Measurements from ENCODE around the gene PCDHB7. TPM values are rescaled to one million over a fixed set of nuclear protein-coding genes. Genes with fewer than 3 reads are reported as not detected.
"Not testable (repeated sequence)": the region's sequence is repeated elsewhere in the genome, so short reads cannot be mapped to it uniquely, and the experiment has no call there.

The PCDHB7 gene
- polyA plus RNA-seq, 4 donors, result 4.5 to 7.1 (median 5.0) TPM

DNA sequence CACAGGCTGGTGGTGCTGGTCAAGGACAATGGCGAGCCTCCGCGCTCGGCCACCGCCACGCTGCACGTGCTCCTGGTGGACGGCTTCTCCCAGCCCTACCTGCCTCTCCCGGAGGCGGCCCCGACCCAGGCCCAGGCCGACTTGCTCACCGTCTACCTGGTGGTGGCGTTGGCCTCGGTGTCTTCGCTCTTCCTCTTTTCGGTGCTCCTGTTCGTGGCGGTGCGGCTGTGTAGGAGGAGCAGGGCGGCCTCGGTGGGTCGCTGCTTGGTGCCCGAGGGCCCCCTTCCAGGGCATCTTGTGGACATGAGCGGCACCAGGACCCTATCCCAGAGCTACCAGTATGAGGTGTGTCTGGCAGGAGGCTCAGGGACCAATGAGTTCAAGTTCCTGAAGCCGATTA, 43.6 kb downstream of the PCDHB7 start:
- DNase-seq (ENCODE audit: low read depth in 4 of 4, low spot score in 2 of 4), result not testable (repeated sequence)

DNA sequence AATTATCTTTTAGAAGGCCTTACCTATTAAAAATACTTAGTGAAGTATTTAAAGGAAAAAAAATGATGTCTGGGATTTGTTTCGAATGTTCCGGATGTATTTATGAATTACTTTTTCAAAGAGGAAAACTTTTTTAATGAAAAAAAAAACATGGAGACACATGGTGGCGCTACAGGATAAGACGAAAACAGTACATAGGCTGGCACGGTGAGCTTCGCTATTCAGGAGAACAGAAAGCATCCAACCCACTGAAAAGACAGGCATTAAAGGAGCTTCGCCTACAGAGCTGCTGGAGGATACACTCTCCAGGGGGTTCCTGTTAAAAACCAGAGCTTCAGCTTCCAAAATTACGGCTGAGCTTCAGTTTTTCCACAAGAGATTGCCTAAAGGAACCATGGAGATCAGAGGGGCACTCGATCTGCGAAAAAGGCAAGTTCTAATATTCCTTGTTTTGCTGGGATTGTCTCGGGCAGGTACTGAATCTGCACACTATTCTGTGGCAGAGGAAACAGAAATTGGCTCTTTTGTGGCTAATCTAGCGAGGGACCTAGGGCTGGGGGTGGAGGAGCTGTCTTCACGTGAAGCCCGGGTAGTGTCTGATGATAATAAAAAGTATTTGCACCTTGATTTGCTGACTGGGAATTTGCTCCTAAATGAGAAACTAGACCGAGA, 50.8 kb downstream of the PCDHB7 start, which contains the start of gene PCDHB14:
TSS of gene PCDHB14 (plus strand) at position 232 of the 672 bp plus-strand sequence. CDS start at position 395, 163 bp downstream.
- no peak for DNase-seq (ENCODE audit: low read depth in 4 of 4, low spot score in 2 of 4)

DNA sequence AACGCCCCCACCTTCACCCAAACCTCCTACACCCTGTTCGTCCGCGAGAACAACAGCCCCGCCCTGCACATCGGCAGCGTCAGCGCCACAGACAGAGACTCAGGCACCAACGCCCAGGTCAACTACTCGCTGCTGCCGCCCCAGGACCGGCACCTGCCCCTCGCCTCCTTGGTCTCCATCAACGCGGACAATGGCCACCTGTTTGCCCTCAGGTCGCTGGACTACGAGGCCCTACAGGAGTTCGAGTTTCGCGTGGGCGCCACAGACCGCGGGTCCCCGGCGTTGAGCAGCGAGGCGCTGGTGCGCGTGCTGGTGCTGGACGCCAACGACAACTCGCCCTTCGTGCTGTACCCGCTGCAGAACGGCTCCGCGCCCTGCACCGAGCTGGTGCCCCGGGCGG, 52.4 kb downstream of the PCDHB7 start:
- DNase-seq (ENCODE audit: low read depth in 4 of 4, low spot score in 2 of 4), result not testable (repeated sequence)

DNA sequence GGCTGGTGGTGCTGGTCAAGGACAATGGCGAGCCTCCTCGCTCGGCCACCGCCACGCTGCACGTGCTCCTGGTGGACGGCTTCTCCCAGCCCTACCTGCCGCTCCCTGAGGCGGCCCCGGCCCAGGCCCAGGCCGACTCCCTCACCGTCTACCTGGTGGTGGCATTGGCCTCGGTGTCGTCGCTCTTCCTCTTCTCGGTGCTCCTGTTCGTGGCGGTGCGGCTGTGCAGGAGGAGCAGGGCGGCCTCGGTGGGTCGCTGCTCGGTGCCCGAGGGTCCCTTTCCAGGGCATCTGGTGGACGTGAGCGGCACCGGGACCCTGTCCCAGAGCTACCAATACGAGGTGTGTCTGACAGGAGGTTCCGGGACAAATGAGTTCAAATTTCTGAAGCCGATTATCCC, 53.0 kb downstream of the PCDHB7 start:
- not testable (repeated sequence) for DNase-seq (ENCODE audit: low read depth in 4 of 4, low spot score in 2 of 4)

Other genes starting within 250 kb of the PCDHB7 start
- under 1 TPM; 0.03 to 0.17 (median 0.08) TPM for gene PCDHAC1, start 246.3 kb upstream of the PCDHB7 start, polyA plus RNA-seq (ENCODE audit: insufficient read length in 4 of 4)
- under 1 TPM; 0.49 to 0.69 (median 0.62) TPM for gene PCDHAC2, start 206.2 kb upstream of the PCDHB7 start, polyA plus RNA-seq (ENCODE audit: insufficient read length in 4 of 4)
- under 1 TPM; 0.08 to 0.10 (median 0.09) TPM for gene PCDHB1, start 121.3 kb upstream of the PCDHB7 start, polyA plus RNA-seq (ENCODE audit: insufficient read length in 4 of 4)
- 1 to 10 TPM; 3.9 to 8.5 (median 6.3) TPM for gene PCDHB2, start 78.0 kb upstream of the PCDHB7 start, polyA plus RNA-seq (ENCODE audit: insufficient read length in 4 of 4)
- 1 to 10 TPM; 3.0 to 4.7 (median 3.5) TPM for gene PCDHB3, start 72.2 kb upstream of the PCDHB7 start, polyA plus RNA-seq (ENCODE audit: insufficient read length in 4 of 4)
- 1 to 10 TPM; 1.3 to 2.0 (median 2.0) TPM for gene PCDHB4, start 50.8 kb upstream of the PCDHB7 start, polyA plus RNA-seq (ENCODE audit: insufficient read length in 4 of 4)
- gene PCDHB5, start 37.4 kb upstream of the PCDHB7 start, polyA plus RNA-seq (ENCODE audit: insufficient read length in 4 of 4), result 10 to 100 TPM in 1 of 4 donors, 1 to 10 TPM in 3; 5.2 to 10.2 (median 7.8) TPM
- 1 to 10 TPM; 2.6 to 4.1 (median 3.2) TPM for gene PCDHB6, start 22.6 kb upstream of the PCDHB7 start, polyA plus RNA-seq (ENCODE audit: insufficient read length in 4 of 4)
- gene PCDHB8, start 5.1 kb downstream of the PCDHB7 start, polyA plus RNA-seq (ENCODE audit: insufficient read length in 4 of 4), result 1 to 10 TPM; 1.5 to 4.5 (median 2.8) TPM
- 1 to 10 TPM; 4.4 to 8.8 (median 7.3) TPM for gene PCDHB16, start 9.7 kb downstream of the PCDHB7 start, polyA plus RNA-seq (ENCODE audit: insufficient read length in 4 of 4)
- gene PCDHB9, start 14.5 kb downstream of the PCDHB7 start, polyA plus RNA-seq (ENCODE audit: insufficient read length in 4 of 4), result 1 to 10 TPM; 3.5 to 4.4 (median 4.1) TPM
- gene PCDHB10, start 19.7 kb downstream of the PCDHB7 start, polyA plus RNA-seq (ENCODE audit: insufficient read length in 4 of 4), result 1 to 10 TPM; 5.5 to 9.8 (median 6.6) TPM
- 1 to 10 TPM; 4.9 to 6.0 (median 5.6) TPM for gene PCDHB11, start 27.0 kb downstream of the PCDHB7 start, polyA plus RNA-seq (ENCODE audit: insufficient read length in 4 of 4)
- 1 to 10 TPM; 4.7 to 6.3 (median 5.5) TPM for gene PCDHB12, start 36.1 kb downstream of the PCDHB7 start, polyA plus RNA-seq (ENCODE audit: insufficient read length in 4 of 4)
- 1 to 10 TPM; 5.0 to 7.6 (median 5.4) TPM for gene PCDHB13, start 41.3 kb downstream of the PCDHB7 start, polyA plus RNA-seq (ENCODE audit: insufficient read length in 4 of 4)
- 10 to 100 TPM in 2 of 4 donors, 1 to 10 TPM in 2; 8.8 to 10.2 (median 9.8) TPM for gene PCDHB14, start 50.7 kb downstream of the PCDHB7 start, polyA plus RNA-seq (ENCODE audit: insufficient read length in 4 of 4)
- gene PCDHB15, start 72.8 kb downstream of the PCDHB7 start, polyA plus RNA-seq (ENCODE audit: insufficient read length in 4 of 4), result 10 to 100 TPM; 11.1 to 16.0 (median 15.0) TPM
- under 1 TPM in 1 of 4 donors, not detected in 3; 0.14 TPM for gene SLC25A2, start 131.4 kb downstream of the PCDHB7 start, polyA plus RNA-seq (ENCODE audit: insufficient read length in 4 of 4)
- 100 to 1,000 TPM; 135 to 190 (median 151) TPM for gene TAF7, start 148.1 kb downstream of the PCDHB7 start, polyA plus RNA-seq (ENCODE audit: insufficient read length in 4 of 4)
- 1 to 10 TPM in 3 of 4 donors, under 1 TPM in 1; 0.93 to 1.0 (median 1.0) TPM for gene PCDHGA1, start 157.9 kb downstream of the PCDHB7 start, polyA plus RNA-seq (ENCODE audit: insufficient read length in 4 of 4)
- gene PCDHGA2, start 166.1 kb downstream of the PCDHB7 start, polyA plus RNA-seq (ENCODE audit: insufficient read length in 4 of 4), result 1 to 10 TPM; 4.8 to 8.4 (median 7.6) TPM
- gene PCDHGA3, start 171.2 kb downstream of the PCDHB7 start, polyA plus RNA-seq (ENCODE audit: insufficient read length in 4 of 4), result 1 to 10 TPM; 1.6 to 4.1 (median 3.0) TPM
- 1 to 10 TPM; 1.6 to 2.2 (median 1.8) TPM for gene PCDHGB1, start 177.5 kb downstream of the PCDHB7 start, polyA plus RNA-seq (ENCODE audit: insufficient read length in 4 of 4)
- 1 to 10 TPM; 2.1 to 3.0 (median 2.5) TPM for gene PCDHGA4, start 182.4 kb downstream of the PCDHB7 start, polyA plus RNA-seq (ENCODE audit: insufficient read length in 4 of 4)
- gene PCDHGB2, start 187.3 kb downstream of the PCDHB7 start, polyA plus RNA-seq (ENCODE audit: insufficient read length in 4 of 4), result 1 to 10 TPM; 3.2 to 4.9 (median 3.8) TPM
- gene PCDHGA5, start 191.5 kb downstream of the PCDHB7 start, polyA plus RNA-seq (ENCODE audit: insufficient read length in 4 of 4), result 1 to 10 TPM; 2.5 to 3.0 (median 2.8) TPM
- gene PCDHGB3, start 197.6 kb downstream of the PCDHB7 start, polyA plus RNA-seq (ENCODE audit: insufficient read length in 4 of 4), result 1 to 10 TPM; 1.9 to 2.9 (median 2.2) TPM
- 1 to 10 TPM; 5.7 to 8.9 (median 7.1) TPM for gene PCDHGA6, start 201.2 kb downstream of the PCDHB7 start, polyA plus RNA-seq (ENCODE audit: insufficient read length in 4 of 4)
- 1 to 10 TPM; 2.0 to 2.6 (median 2.3) TPM for gene PCDHGA7, start 210.1 kb downstream of the PCDHB7 start, polyA plus RNA-seq (ENCODE audit: insufficient read length in 4 of 4)
- 1 to 10 TPM; 4.4 to 6.1 (median 5.8) TPM for gene PCDHGB4, start 215.1 kb downstream of the PCDHB7 start, polyA plus RNA-seq (ENCODE audit: insufficient read length in 4 of 4)
- under 1 TPM; 0.46 to 0.55 (median 0.51) TPM for gene PCDHGA8, start 220.0 kb downstream of the PCDHB7 start, polyA plus RNA-seq (ENCODE audit: insufficient read length in 4 of 4)
- 10 to 100 TPM in 2 of 4 donors, 1 to 10 TPM in 2; 8.8 to 10.6 (median 10.0) TPM for gene PCDHGB5, start 225.3 kb downstream of the PCDHB7 start, polyA plus RNA-seq (ENCODE audit: insufficient read length in 4 of 4)
- 1 to 10 TPM; 5.0 to 6.4 (median 5.3) TPM for gene PCDHGA9, start 230.1 kb downstream of the PCDHB7 start, polyA plus RNA-seq (ENCODE audit: insufficient read length in 4 of 4)
- gene PCDHGB6, start 235.4 kb downstream of the PCDHB7 start, polyA plus RNA-seq (ENCODE audit: insufficient read length in 4 of 4), result 1 to 10 TPM; 6.3 to 7.9 (median 7.4) TPM
- 1 to 10 TPM; 3.1 to 3.8 (median 3.6) TPM for gene PCDHGA10, start 240.3 kb downstream of the PCDHB7 start, polyA plus RNA-seq (ENCODE audit: insufficient read length in 4 of 4)
- 10 to 100 TPM; 14.0 to 17.5 (median 14.3) TPM for gene PCDHGB7, start 245.0 kb downstream of the PCDHB7 start, polyA plus RNA-seq (ENCODE audit: insufficient read length in 4 of 4)
- gene PCDHGA11, start 248.4 kb downstream of the PCDHB7 start, polyA plus RNA-seq (ENCODE audit: insufficient read length in 4 of 4), result 1 to 10 TPM; 4.6 to 5.6 (median 5.1) TPM